ENCODE measurements around the gene PLPPR5.

DNA sequence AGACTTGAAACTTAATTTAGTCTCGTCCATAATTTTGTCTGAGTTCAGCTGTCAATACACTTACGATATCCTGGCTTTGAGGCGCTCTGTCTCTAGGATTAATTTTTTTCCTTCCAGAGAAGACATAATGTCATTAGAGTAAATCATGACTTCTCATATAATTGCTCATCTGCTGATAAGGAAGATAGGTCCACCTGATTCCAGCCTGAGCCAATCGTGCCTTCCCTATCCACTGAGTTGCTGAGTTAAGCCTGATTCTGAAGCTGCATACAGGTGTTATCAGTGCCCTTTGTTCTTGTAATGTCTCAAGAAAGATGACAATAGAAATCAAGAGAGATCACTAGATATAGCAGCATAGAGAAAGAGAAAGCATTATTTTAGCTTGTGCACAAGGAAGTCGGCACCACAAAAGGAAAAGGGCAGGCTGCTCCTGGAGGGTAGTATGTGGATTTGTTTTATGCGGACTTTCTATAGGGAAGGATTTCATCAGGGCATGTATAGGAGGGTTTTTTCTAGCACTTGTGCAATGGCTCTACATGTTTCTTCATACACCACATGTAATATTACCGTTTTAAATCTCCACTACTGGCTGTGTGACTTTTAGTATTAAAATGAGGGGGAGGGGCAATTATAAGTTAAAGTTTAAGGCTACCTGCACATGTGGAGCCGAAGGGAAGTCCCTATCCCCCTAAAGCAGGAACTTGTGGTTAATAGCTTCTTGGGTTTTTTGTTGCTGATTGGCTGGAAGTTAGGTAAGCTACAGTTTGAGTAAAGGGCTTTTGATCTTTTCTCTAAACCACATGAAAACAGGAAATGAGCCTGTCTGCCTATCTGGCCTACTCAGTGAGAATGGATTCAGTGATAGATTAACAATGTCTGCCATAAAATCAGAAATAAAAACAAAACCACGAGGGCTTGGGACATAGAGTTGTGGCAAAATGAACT, 133.4 kb downstream of the PLPPR5 start:
- TF ChIP-seq, protein P1, sequence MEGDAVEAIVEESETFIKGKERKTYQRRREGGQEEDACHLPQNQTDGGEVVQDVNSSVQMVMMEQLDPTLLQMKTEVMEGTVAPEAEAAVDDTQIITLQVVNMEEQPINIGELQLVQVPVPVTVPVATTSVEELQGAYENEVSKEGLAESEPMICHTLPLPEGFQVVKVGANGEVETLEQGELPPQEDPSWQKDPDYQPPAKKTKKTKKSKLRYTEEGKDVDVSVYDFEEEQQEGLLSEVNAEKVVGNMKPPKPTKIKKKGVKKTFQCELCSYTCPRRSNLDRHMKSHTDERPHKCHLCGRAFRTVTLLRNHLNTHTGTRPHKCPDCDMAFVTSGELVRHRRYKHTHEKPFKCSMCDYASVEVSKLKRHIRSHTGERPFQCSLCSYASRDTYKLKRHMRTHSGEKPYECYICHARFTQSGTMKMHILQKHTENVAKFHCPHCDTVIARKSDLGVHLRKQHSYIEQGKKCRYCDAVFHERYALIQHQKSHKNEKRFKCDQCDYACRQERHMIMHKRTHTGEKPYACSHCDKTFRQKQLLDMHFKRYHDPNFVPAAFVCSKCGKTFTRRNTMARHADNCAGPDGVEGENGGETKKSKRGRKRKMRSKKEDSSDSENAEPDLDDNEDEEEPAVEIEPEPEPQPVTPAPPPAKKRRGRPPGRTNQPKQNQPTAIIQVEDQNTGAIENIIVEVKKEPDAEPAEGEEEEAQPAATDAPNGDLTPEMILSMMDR (IDR thresholded peaks at IDR 0.05; ENCODE audit: borderline replicate concordance, extremely low read depth, low read length, poor library complexity, severe bottlenecking) = no peak
- no peak for TF ChIP-seq EZH2 (IDR thresholded peaks at IDR 0.05; ENCODE audit: borderline replicate concordance, low read depth, low read length, severe bottlenecking)

Measured in DND-41 (cell line).